Keratinocyte (primary cell): ENCODE results near the gene SYCN.

ENCODE experiments used
- CTCF ChIP-seq, 3 experiments: IDR thresholded peaks in 1 of 3; conservative IDR thresholded peaks in 1 of 3; optimal IDR thresholded peaks in 1 of 3; 2 replicates in 2 of 3; 3 replicates in 1 of 3; pipeline versions ENCODE3 to v1.5.1; 2011; ENCODE audit warnings: low read length in 3 of 3, mild to moderate bottlenecking in 3 of 3, moderate library complexity in 2 of 3, control low read depth in 1 of 3, inconsistent platforms in 1 of 3; ENCODE audit not compliant: insufficient read depth in 2 of 3; ENCODE audit errors: extremely low read depth in 1 of 3
- EZH2 ChIP-seq: IDR thresholded peaks from one replicate; pipeline ENCODE4 v1.6.1; 2012; ENCODE audit warnings: inconsistent platforms, mild to moderate bottlenecking, low read length, moderate library complexity

- TF ChIP-seq CTCF (optimal IDR thresholded peaks at IDR 0.05 in 1 of 3, IDR thresholded peaks at IDR 0.05 in 1 of 3, conservative IDR thresholded peaks at IDR 0.05 in 1 of 3; ENCODE audit: extremely low read depth in 1 of 3, insufficient read depth in 2 of 3, low read length in 3 of 3) = no peak
- no peak for TF ChIP-seq EZH2
Observed at GRCh38 chr19:39177736-39178135, 26.3 kb downstream of the SYCN start.
